ENCODE data around the gene PAX6.
"Not testable (repeated sequence)": the region's sequence is repeated elsewhere in the genome, so short reads cannot be mapped to it uniquely, and the experiment has no call there.

PAX6 gene

GRCh38 chr11:31763296-31763695 is 47.8 kb downstream of the PAX6 start:
- Histone ChIP-seq H3K4me1 (ENCODE audit: control insufficient read depth, insufficient read depth, low read length) (no peaks in the 10 kb centered on the region), H3K4me3 (ENCODE audit: low read length in 2 of 2) (no peak overlapping the region), H3K9me3 (ENCODE audit: control insufficient read depth in 2 of 2, low read length in 2 of 2) (no peaks in the 10 kb centered on the region), H3K27ac (ENCODE audit: low read length) (no peak overlapping the region), H3K27me3 (ENCODE audit: control insufficient read depth in 1 of 2, insufficient read depth in 2 of 2, low read length in 2 of 2) (no peaks in the 10 kb centered on the region), H3K9ac (ENCODE audit: low read length in 2 of 2) (no peak overlapping the region), H3K36me3 (ENCODE audit: control insufficient read depth in 2 of 2, insufficient read depth in 2 of 2, low read length in 2 of 2) (no peaks in the 10 kb centered on the region)

- Histone ChIP-seq H3K4me3 (ENCODE audit: low read length in 2 of 2) (no peak overlapping the region), H3K36me3 (ENCODE audit: control insufficient read depth in 2 of 2, insufficient read depth in 2 of 2, low read length in 2 of 2) (no peaks in the 10 kb centered on the region), H3K9me3 (ENCODE audit: control insufficient read depth in 2 of 2, low read length in 2 of 2) (no peaks in the 10 kb centered on the region), H3K27me3 (ENCODE audit: control insufficient read depth in 1 of 2, insufficient read depth in 2 of 2, low read length in 2 of 2) (no peaks in the 10 kb centered on the region), H3K9ac (ENCODE audit: low read length in 2 of 2) (no peak overlapping the region), H3K27ac (ENCODE audit: low read length) (no peak overlapping the region), H3K4me1 (ENCODE audit: control insufficient read depth, insufficient read depth, low read length) (no peaks in the 10 kb centered on the region)
Observed at GRCh38 chr11:31761636-31762035, 49.5 kb downstream of the PAX6 start.

DNA sequence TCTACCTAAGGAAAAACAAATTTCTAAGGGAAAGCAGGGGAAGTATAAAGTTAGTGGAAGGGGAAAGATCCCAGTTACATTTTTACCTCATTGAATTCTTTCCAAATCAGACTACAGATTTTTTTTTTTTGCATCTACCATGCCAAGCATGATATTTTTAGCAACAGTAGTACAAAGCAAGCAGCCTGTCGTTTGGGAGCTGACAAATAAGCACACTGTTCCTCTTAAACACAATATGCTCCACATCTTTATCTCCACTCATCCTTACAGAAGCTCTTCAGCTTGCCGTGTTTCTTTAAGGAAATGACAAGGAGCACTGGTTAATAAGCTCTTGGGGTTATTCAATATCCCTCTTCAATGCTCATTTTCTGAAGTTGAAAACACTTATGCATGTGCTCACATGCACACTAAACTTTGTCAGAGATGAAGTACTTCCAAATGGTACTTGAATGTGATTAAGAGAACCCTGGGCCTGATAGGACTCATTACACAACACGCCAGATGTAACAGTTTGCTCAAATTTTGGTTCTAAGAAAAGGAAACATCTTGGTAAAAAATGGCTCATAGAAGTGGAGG is 53.8 kb downstream of the PAX6 start:
- Histone ChIP-seq H3K27me3 (ENCODE audit: control insufficient read depth in 1 of 2, insufficient read depth in 2 of 2, low read length in 2 of 2) (no peaks in the 10 kb centered on the region), H3K36me3 (ENCODE audit: control insufficient read depth in 2 of 2, insufficient read depth in 2 of 2, low read length in 2 of 2) (no peaks in the 10 kb centered on the region), H3K27ac (ENCODE audit: low read length) (no peak overlapping the region), H3K4me3 (ENCODE audit: low read length in 2 of 2) (no peak overlapping the region), H3K9ac (ENCODE audit: low read length in 2 of 2) (no peak overlapping the region), H3K9me3 (ENCODE audit: control insufficient read depth in 2 of 2, low read length in 2 of 2) (no peaks in the 10 kb centered on the region), H3K4me1 (ENCODE audit: control insufficient read depth, insufficient read depth, low read length) (no peaks in the 10 kb centered on the region)

DNA sequence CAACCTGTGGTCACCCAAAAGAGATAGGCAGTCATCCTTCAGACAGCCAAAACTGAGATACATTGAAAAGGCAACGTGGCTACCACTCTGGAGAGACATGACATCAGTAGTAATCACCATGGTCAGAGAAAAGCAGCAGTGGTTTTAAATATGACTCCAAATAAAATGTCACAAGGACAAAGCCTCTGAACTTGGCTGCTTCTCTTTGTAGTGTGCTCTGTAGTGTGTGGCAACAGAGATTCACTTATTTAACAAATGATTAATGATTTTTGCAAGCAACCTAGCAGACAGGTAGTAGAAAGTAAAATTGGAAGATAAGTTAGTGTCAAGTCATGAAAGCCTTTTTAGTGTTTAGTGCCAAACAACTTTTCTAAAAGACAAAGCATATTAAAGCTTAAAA is 63.5 kb downstream of the PAX6 start:
- H3K36me3 ChIP-seq (ENCODE audit: control insufficient read depth in 2 of 2, insufficient read depth in 2 of 2, low read length in 2 of 2) = no peaks in the 10 kb centered on the region
- no peaks in the 10 kb centered on the region for H3K27me3 ChIP-seq (ENCODE audit: control insufficient read depth in 1 of 2, insufficient read depth in 2 of 2, low read length in 2 of 2)
- no peak overlapping the region for H3K27ac ChIP-seq (ENCODE audit: low read length)
- H3K4me3 ChIP-seq (ENCODE audit: low read length in 2 of 2) = no peak overlapping the region
- H3K9ac ChIP-seq (ENCODE audit: low read length in 2 of 2) = no peak overlapping the region
- no peaks in the 10 kb centered on the region for H3K9me3 ChIP-seq (ENCODE audit: control insufficient read depth in 2 of 2, low read length in 2 of 2)
- H3K4me1 ChIP-seq (ENCODE audit: control insufficient read depth, insufficient read depth, low read length) = no peaks in the 10 kb centered on the region

- H3K9ac ChIP-seq (ENCODE audit: low read length in 2 of 2); H3K27me3 ChIP-seq (ENCODE audit: control insufficient read depth in 1 of 2, insufficient read depth in 2 of 2, low read length in 2 of 2); H3K36me3 ChIP-seq (ENCODE audit: control insufficient read depth in 2 of 2, insufficient read depth in 2 of 2, low read length in 2 of 2); H3K4me3 ChIP-seq (ENCODE audit: low read length in 2 of 2); H3K9me3 ChIP-seq (ENCODE audit: control insufficient read depth in 2 of 2, low read length in 2 of 2); H3K27ac ChIP-seq (ENCODE audit: low read length); H3K4me1 ChIP-seq (ENCODE audit: control insufficient read depth, insufficient read depth, low read length): not testable (repeated sequence)
Observed at GRCh38 chr11:31740731-31741368, 70.3 kb downstream of the PAX6 start.

DNA sequence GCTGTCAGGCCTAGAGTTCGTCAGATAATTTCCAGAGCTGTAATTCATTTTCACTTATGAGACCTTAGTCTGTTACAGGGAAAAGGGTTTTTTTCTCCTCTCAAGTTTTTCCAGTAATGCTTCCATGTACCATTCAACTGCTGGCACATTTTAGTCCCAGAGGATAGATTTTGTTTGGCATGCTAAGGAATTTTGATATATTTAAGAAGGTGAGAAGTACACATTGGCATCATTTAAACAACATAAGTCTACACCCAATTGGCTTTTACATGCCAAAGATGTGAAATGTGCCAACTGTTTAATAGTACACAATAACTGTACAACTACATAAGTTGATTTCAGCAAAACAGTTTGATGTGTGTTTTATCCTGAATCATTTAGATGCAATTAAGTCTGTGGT is 71.0 kb downstream of the PAX6 start:
- H3K9me3 ChIP-seq (ENCODE audit: control insufficient read depth in 2 of 2, low read length in 2 of 2) = no peaks in the 10 kb centered on the region

More for the DNA sequence above, 71.0 kb downstream of the PAX6 start:
- Histone ChIP-seq H3K27me3 (ENCODE audit: control insufficient read depth in 1 of 2, insufficient read depth in 2 of 2, low read length in 2 of 2) (no peaks in the 10 kb centered on the region), H3K4me1 (ENCODE audit: control insufficient read depth, insufficient read depth, low read length) (no peaks in the 10 kb centered on the region), H3K36me3 (ENCODE audit: control insufficient read depth in 2 of 2, insufficient read depth in 2 of 2, low read length in 2 of 2) (no peaks in the 10 kb centered on the region), H3K9ac (ENCODE audit: low read length in 2 of 2) (no peak overlapping the region), H3K27ac (ENCODE audit: low read length) (no peak overlapping the region), H3K4me3 (ENCODE audit: low read length in 2 of 2) (no peak overlapping the region)

Data from stomach smooth muscle (tissue), 2 donors.